Transverse colon (tissue), 3 donors: ENCODE results near the gene SERINC4.

Experiments
- CTCF ChIP-seq, 5 experiments: fragments of 200-600 bp in 3 of 5; fragments of 450-650 bp in 2 of 5; sonication (generic) in 3 of 5; IDR thresholded peaks; 1 replicate in 2 of 5; 2 replicates in 3 of 5; pipeline ENCODE4 v1.5.1; 2016 to 2017; ENCODE audit warnings: antibody characterized with exemption in 5 of 5, inconsistent platforms in 3 of 5, mild to moderate bottlenecking in 2 of 5, moderate library complexity in 1 of 5
- POLR2A ChIP-seq: fragments of 450-650 bp; IDR thresholded peaks from one replicate; pipeline ENCODE4 v1.6.1; 2016; ENCODE audit warnings: antibody characterized with exemption, mild to moderate bottlenecking, moderate library complexity

- TF ChIP-seq CTCF (IDR thresholded peaks at IDR 0.05) (no peak), POLR2A (no peak)
These were observed 45.4 kb upstream of the SERINC4 start for GRCh38 chr15:43845421-43845820.
